HUES6 (cell line): ENCODE data around the gene TNKS1BP1.
A peak's percentile ranks its signal among the peaks of the same experiment; 100 is the strongest.

ENCODE experiments used
- H3K27ac ChIP-seq: 2 replicates; pipeline ENCODE4 v1.7.0; 2013; ENCODE audit warnings: low read depth, mild to moderate bottlenecking, low read length, inconsistent platforms
- H3K27me3 ChIP-seq: 2 replicates; pipeline ENCODE4 v1.6.1; 2013; ENCODE audit warnings: low read length; ENCODE audit not compliant: control insufficient read depth, insufficient read depth
- H3K36me3 ChIP-seq: 2 replicates; pipeline ENCODE4 v1.6.1; 2013; ENCODE audit warnings: low read length; ENCODE audit not compliant: control insufficient read depth, insufficient read depth
- H3K4me1 ChIP-seq: 2 replicates; pipeline ENCODE4 v1.6.1; 2013; ENCODE audit warnings: low read length; ENCODE audit not compliant: control insufficient read depth, insufficient read depth
- H3K4me3 ChIP-seq: 2 replicates; pipeline ENCODE4 v1.5.1; 2013; ENCODE audit warnings: low read depth, low read length
- H3K9ac ChIP-seq: one replicate; pipeline ENCODE4 v1.6.1; 2013; ENCODE audit warnings: mild to moderate bottlenecking, low read length
- H3K9me3 ChIP-seq: 2 replicates; pipeline ENCODE4 v1.6.1; 2013; ENCODE audit warnings: low read depth, low read length; ENCODE audit not compliant: control insufficient read depth, insufficient read depth

The TNKS1BP1 gene

DNA sequence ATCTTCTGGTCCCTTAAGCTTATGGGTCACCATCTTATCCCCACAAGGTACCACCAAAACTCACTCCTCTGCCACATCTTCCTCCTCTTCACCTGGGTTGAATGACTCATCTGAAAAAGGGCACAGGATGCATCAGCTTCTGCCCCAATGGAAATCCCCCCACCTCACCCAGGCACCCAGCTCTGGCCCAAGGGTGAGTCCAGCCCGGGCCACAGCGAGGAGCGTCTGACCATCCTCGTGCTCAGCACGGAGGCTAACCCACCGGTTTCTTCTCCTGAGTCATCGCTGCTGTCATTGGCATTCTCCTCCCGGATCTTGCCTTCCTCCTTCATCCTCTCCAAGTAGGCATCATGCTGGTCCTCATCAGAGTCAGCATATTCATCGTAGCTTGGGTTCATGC, 5.3 kb upstream of the TNKS1BP1 start:
- no peaks in the 10 kb centered on the region for H3K9me3 ChIP-seq
- no peak overlapping the region for H3K9ac ChIP-seq
- peaks cover 21% of the 10 kb centered on the region for H3K4me1 ChIP-seq
- H3K27me3 ChIP-seq = no peaks in the 10 kb centered on the region
- H3K36me3 ChIP-seq = peaks cover 90% of the 10 kb centered on the region
- H3K4me3 ChIP-seq = no peak overlapping the region
- no peak overlapping the region for H3K27ac ChIP-seq

DNA sequence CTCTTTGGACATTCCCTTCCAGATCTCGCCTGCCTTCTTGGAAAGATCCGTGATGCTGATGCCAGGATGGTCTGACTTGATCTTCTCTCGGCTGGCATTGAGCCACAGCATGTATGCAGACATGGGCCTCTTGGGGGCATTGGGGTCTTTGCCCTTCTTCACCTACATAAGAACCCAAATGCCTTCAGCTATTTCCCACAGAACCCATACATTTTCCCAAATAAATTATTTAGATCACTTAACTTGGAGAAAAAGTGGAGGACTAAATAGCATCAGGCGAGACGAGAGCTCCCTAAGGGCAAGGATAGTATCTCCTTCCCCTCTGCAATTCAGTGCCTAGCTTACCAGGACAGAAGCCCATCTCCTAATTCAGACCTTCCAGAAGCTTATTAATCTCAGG, 3.0 kb upstream of the TNKS1BP1 start:
- H3K4me1 ChIP-seq = peaks cover 20% of the 10 kb centered on the region
- peaks cover 70% of the 10 kb centered on the region for H3K36me3 ChIP-seq
- H3K27ac ChIP-seq = no peak overlapping the region
- H3K9ac ChIP-seq = no peak overlapping the region
- no peak overlapping the region for H3K4me3 ChIP-seq
- H3K27me3 ChIP-seq = no peaks in the 10 kb centered on the region
- no peaks in the 10 kb centered on the region for H3K9me3 ChIP-seq

DNA sequence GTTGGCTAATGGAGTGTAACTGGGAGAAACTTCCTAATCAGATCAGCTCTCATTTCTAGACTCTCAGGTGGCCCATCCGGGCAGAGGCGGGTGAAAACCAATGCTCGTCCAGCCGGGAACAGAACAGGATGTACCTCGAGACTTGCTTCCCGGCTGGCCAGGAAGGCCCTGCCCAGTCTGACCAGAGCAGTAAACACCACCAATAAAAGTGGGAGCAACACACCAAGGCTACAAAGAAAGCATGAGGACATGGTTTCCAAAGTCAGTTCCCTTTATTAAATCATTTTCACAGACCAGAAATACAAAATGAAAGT, 940 bp upstream of the TNKS1BP1 start:
- H3K36me3 ChIP-seq = peaks cover 60% of the 10 kb centered on the region

DNA sequence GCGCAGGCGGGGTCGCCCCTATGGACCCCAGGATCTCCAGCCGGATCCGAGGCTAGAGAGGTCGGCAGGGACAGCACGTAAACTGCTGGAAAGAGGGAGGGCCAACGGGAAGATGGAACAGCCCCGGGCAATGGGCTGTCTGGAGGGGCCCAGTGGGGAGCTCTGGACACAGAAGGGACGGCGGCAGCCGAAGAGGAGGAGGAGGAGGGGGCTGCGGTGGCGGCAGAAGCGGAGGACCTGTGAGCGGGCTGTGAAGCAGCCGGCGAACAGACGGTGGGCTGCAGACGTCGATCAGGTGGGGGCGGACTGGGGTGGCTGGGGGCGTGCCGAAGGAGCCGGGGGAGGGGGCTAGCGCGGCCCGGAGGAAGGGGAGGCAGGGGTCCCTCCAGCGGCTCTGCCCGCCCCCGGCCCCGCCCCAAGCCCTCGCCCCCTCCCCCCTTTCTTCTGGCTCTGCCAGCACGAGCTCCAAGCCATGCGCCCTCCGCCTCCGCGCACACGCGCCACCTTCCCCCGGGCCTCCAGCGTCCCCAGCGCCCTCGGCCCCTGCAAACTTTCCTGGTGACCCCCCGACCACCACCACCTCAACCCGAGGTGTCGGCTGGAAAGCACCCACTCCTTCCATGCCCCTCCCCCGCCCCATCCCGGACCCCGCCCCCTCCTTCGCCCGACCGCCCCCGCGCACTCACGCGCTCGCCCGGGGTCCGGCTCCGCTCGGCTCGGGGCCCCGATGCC, 432 bp downstream of the TNKS1BP1 start:
- H3K36me3 ChIP-seq = peaks cover 57% of the 10 kb centered on the region
- H3K4me1 ChIP-seq = peaks cover 34% of the 10 kb centered on the region
- peak overlapping the region; percentile 87 for H3K9ac ChIP-seq
- H3K4me3 ChIP-seq = peak overlapping the region; percentile 68
- peak overlapping the region; percentile 81; the same call in 1 of the 2 replicates for H3K27ac ChIP-seq
- H3K27me3 ChIP-seq = no peaks in the 10 kb centered on the region
- no peaks in the 10 kb centered on the region for H3K9me3 ChIP-seq

More for the DNA sequence above, 940 bp upstream of the TNKS1BP1 start:
- Histone ChIP-seq H3K9ac (peak overlapping the region; percentile 94), H3K27me3 (no peaks in the 10 kb centered on the region), H3K27ac (peak overlapping the region; percentile 95), H3K9me3 (no peaks in the 10 kb centered on the region), H3K4me1 (peaks cover 34% of the 10 kb centered on the region), H3K4me3 (peak overlapping the region; percentile 68)

DNA sequence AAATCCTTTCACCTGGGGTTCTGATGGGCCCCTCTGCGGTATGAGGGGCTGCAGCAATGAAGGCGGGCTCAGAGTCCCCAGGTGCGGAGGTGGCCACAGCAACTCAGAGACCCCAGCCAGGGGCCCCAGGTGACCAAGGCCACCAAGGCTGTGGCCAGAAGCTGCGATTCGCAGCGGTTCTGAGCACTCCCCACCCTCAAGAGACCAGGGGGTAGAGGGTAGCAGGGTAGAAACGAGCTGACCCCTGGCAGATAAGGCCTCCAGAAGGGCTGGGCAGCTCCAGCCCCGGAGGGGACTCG, 948 bp downstream of the TNKS1BP1 start:
- Histone ChIP-seq H3K4me3 (peak overlapping the region; percentile 68), H3K36me3 (peaks cover 56% of the 10 kb centered on the region), H3K4me1 (peaks cover 34% of the 10 kb centered on the region), H3K27ac (peak overlapping the region; percentile 81; the same call in 1 of the 2 replicates), H3K9ac (peak overlapping the region; percentile 87), H3K9me3 (no peaks in the 10 kb centered on the region), H3K27me3 (no peaks in the 10 kb centered on the region)

DNA sequence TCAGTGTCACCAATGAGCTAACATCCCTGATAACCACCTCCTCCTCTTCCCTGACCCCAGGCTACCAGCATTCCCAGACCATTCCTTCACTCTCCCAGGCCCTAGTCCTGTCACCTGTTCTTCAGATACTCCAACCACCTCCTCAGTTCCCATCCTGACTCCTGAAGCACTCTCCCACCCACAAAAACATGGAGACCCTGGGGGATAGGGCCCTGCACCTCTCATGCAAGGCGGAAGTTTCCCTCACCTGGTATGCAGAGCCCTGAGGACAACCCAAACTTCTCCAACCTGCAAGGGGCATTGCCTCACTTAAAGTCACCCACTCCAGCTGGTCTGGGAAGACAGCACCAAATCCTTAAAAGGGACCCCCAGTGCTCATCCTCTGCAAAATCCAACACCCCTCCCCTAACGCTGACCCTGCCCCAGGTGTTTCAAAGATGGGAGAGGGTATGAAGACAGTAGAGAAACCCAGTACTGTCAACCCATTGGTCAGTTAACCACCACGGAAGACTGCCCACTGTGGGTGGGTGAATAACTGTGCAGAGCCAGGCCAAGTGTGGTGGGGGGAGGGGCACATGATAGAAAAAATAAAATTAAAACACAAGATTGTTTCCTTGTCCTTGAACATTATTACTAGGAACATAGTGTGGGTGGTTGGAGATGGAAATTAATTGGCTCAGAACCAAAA, 1.4 kb downstream of the TNKS1BP1 start:
- Histone ChIP-seq H3K9ac (peak overlapping the region; percentile 87), H3K27me3 (no peaks in the 10 kb centered on the region), H3K4me3 (peak overlapping the region; percentile 68), H3K9me3 (no peaks in the 10 kb centered on the region), H3K36me3 (peaks cover 55% of the 10 kb centered on the region), H3K27ac (peak overlapping the region; percentile 81; the same call in 1 of the 2 replicates), H3K4me1 (peaks cover 37% of the 10 kb centered on the region)

DNA sequence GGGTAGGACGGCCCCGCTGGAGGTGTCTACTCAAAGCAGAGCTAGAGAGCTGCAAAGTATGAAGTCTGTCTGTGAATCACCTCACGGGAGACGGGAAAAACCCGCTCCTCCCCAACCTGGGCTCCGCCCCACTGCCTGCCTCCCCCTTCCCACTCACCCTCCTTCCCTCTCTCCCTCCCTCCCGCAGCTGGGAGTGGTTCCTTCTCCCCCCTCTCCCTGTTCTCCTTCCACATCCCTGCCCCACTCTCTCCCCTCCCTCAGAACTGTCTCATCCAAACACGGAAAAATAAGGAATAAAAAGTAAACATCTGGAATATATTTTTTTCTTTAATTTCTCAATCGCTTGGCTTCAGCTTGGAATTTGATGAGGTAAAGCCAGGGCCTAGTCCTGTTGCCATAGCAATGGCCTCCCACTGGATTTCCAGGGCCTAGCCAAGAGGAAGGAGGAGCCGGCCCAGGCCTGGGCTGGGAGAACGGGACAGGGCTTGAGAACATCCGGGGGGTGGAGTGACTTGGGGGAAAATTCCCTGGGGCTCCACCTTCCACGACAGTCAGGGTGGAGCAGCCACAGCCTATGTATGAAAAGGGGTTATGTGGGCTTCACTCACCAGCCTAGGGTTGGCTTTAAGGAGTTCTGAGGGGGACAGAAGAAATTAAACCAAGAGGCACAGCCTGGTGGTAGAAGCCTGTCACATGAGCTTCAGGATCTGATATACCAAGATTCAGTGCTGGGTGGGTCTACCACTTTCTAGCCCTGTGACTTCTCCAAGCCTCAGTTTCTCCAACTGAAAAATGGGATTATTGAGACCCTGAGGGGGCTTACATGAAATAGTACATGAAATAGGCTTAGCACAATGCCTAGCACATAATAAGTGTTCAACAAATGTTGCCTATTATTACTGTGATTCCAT, 2.2 kb downstream of the TNKS1BP1 start:
- H3K4me1 ChIP-seq = peaks cover 38% of the 10 kb centered on the region
- H3K27ac ChIP-seq = 0 out of 2 replicates have a peak overlapping the region, but pooled peaks have one; percentile 38
- no peaks in the 10 kb centered on the region for H3K9me3 ChIP-seq
- H3K9ac ChIP-seq = peak overlapping the region; percentile 33
- peak overlapping the region; percentile 68 for H3K4me3 ChIP-seq
- no peaks in the 10 kb centered on the region for H3K27me3 ChIP-seq
- peaks cover 55% of the 10 kb centered on the region for H3K36me3 ChIP-seq

DNA sequence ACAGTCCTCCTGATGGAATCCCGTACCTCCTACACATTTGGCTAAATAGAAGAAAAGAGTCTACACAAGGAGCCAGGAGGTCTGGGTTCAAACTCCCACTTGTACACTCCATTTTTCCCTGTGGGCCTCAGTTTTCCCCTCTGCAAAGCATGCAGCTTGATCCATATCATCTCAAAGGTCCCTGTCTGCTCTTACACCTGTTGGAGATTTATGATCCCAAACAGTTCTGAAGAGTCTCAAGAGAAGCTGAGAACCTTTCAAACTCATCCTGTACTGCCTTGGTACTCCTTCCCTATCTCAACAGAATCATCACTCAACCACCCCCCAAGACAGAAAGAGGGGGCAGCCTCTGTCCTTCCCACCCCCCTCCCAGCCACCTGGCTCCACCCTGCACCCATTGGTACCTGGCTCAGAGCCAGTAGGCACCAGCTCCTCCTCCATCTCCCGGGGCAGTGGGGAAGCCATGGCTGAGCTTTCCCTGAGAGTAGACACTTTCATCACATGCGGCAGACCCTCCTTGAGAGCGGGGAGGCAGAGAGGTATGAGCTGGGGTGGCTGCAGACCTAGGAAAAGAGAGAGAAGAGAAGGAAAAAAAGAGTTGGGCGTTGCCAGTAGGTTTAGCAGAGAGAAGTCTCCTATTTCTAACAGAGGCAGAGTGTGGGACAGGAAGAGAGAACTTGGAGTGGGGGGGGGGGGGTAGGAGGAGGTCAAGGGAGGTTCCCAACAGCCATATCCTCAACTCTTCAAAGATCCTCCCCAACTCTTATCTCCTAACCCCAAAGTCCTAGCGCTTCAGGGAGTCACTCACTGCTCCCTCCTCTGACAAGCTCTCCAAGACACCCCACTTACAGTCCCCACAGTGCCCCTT, 3.1 kb downstream of the TNKS1BP1 start:
- Histone ChIP-seq H3K27ac (0 out of 2 replicates have a peak overlapping the region, but pooled peaks have one; percentile 38), H3K27me3 (no peaks in the 10 kb centered on the region), H3K9ac (peak overlapping the region; percentile 33), H3K36me3 (peaks cover 55% of the 10 kb centered on the region), H3K4me3 (peak overlapping the region; percentile 68; the same call in 1 of the 2 replicates), H3K4me1 (peaks cover 41% of the 10 kb centered on the region), H3K9me3 (no peaks in the 10 kb centered on the region)

DNA sequence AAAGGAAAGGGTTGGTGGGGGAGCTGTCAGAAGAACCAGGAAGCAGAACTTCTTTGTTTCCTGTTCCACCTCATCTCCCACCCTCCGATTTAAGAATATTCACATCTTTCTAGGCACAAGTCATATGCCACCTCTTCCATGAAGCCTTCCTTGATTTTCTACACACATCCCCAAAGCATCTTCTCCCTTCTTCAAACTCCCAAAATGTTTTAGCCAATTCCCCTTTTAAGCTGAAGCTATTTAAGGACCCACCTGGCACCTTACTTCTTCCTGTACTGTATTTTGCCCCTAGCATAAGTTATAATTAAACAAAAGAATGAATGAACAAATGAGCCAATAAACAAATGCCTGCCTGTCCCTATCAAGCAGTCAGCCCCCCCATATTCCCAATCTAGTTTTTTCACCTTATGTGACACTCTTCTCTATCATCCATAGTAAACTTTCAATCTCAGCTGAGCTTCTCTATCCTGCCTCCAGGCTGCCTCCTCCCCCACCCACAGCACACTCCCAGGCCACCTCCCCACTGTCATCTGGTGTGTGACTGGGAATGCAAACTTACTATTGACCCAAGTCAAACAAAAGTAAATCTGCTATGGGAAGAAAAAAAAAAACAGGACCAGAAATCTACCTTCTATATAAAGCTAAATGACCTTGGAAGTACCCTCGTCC, 3.9 kb downstream of the TNKS1BP1 start:
- Histone ChIP-seq H3K9ac (no peak overlapping the region), H3K9me3 (no peaks in the 10 kb centered on the region), H3K27ac (no peak overlapping the region), H3K27me3 (no peaks in the 10 kb centered on the region), H3K4me1 (peaks cover 45% of the 10 kb centered on the region), H3K4me3 (no peak overlapping the region), H3K36me3 (peaks cover 55% of the 10 kb centered on the region)
